DOHH2 (cell line): ENCODE measurements around the gene ERC2.

Experiments
- H3F3A ChIP-seq: fragments of 200-600 bp; sonication (generic), shearing (Covaris generic); 2 replicates; pipeline ENCODE4 v1.6.0; 2016; ENCODE audit warnings: antibody characterized with exemption, mild to moderate bottlenecking; ENCODE audit not compliant: control insufficient read depth, insufficient read depth
- H3K27ac ChIP-seq: fragments of 200-600 bp; sonication (generic); 2 replicates; pipeline ENCODE4 v1.5.1; 2014; ENCODE audit warnings: low read depth, mild to moderate bottlenecking, low read length, moderate library complexity
- H3K27me3 ChIP-seq: fragments of 200-600 bp; sonication (generic); 2 replicates; pipeline ENCODE4 v1.6.1; 2014; ENCODE audit warnings: mild to moderate bottlenecking, low read length, mixed read lengths; ENCODE audit not compliant: control insufficient read depth
- H3K36me3 ChIP-seq: fragments of 200-600 bp; sonication (generic); 2 replicates; pipeline ENCODE4 v1.6.1; 2014; ENCODE audit warnings: mild to moderate bottlenecking, low read length, moderate library complexity, mixed read lengths; ENCODE audit not compliant: control insufficient read depth
- H3K4me1 ChIP-seq: fragments of 200-600 bp; sonication (generic); 2 replicates; pipeline ENCODE4 v1.6.1; 2014; ENCODE audit warnings: mild to moderate bottlenecking, low read length, mixed read lengths; ENCODE audit not compliant: control insufficient read depth
- H3K4me2 ChIP-seq: fragments of 200-600 bp; sonication (generic); 2 replicates; pipeline ENCODE4 v1.6.0; 2014; ENCODE audit warnings: mild to moderate bottlenecking, low read length, moderate library complexity
- H3K4me3 ChIP-seq: fragments of 200-600 bp; sonication (generic); 2 replicates; pipeline ENCODE4 v1.5.1; 2014; ENCODE audit warnings: mild to moderate bottlenecking, low read length, mixed read lengths
- H3K79me2 ChIP-seq: fragments of 200-600 bp; sonication (generic); 2 replicates; pipeline ENCODE4 v1.6.1; 2014; ENCODE audit warnings: mild to moderate bottlenecking, low read length, mixed read lengths; ENCODE audit not compliant: control insufficient read depth
- H3K9me2 ChIP-seq: fragments of 200-600 bp; sonication (generic); replicated peaks from 2 replicates; pipeline ENCODE4 v1.6.1; 2014; ENCODE audit warnings: mild to moderate bottlenecking, low read length, mixed read lengths; ENCODE audit not compliant: control insufficient read depth
- H3K9me3 ChIP-seq: fragments of 200-600 bp; sonication (generic); 2 replicates; pipeline ENCODE4 v1.6.1; 2014; ENCODE audit warnings: antibody characterized with exemption, low read length, mixed read lengths; ENCODE audit not compliant: control insufficient read depth, insufficient read depth
- H4K20me1 ChIP-seq: fragments of 200-600 bp; sonication (generic); 2 replicates; pipeline ENCODE4 v1.6.0; 2014; ENCODE audit warnings: low read depth, mild to moderate bottlenecking, antibody characterized with exemption, low read length, moderate library complexity; ENCODE audit not compliant: control insufficient read depth, insufficient read depth
- EZH2phosphoT487 ChIP-seq: fragments of 200-600 bp; sonication (generic); IDR thresholded peaks from 2 replicates; pipeline ENCODE4 v1.6.1; 2017; ENCODE audit warnings: borderline replicate concordance, mild to moderate bottlenecking, antibody characterized with exemption, low read length, moderate library complexity, mixed read lengths
- TF ChIP-seq, protein P1 (sequence below): fragments of 200-600 bp; sonication (generic); IDR thresholded peaks from one replicate; pipeline ENCODE4 v1.5.1; 2014; ENCODE audit warnings: antibody characterized with exemption, mild to moderate bottlenecking, low read depth, low read length; ENCODE audit not compliant: poor library complexity, severe bottlenecking

ERC2 gene

DNA sequence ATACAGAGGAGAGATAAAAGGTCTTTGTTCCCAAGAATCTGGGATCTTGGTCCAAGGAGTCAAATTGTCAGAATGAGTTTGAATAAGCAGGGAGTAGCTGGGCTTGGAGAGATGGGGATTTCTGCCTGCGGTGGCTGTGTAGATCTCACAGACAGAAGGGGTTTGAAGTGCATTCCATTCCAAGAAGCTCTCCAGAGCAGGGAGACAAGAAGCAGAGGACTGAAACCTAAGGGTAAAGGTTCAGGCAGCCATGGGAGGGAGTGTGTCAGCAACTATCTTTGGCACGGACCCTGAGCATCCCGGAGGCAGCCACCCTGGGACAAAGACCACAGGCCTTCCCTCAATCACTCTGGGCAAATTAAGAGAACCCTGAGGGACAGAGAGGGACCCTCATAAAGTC lies 558.9 kb downstream of the ERC2 start:
- H3K9me2 ChIP-seq = no peaks in the 10 kb centered on the region
- no peaks in the 10 kb centered on the region for H3K9me3 ChIP-seq
- no peaks in the 10 kb centered on the region for H3K36me3 ChIP-seq
- no peak overlapping the region for H3K27ac ChIP-seq
- H3K79me2 ChIP-seq = no peaks in the 10 kb centered on the region
- H3K4me3 ChIP-seq = no peak overlapping the region
- H3K4me1 ChIP-seq = no peaks in the 10 kb centered on the region
- no peaks in the 10 kb centered on the region for H3K27me3 ChIP-seq
- H3K4me2 ChIP-seq = no peak overlapping the region
- H3F3A ChIP-seq = no peaks in the 10 kb centered on the region
- TF ChIP-seq, protein P1, sequence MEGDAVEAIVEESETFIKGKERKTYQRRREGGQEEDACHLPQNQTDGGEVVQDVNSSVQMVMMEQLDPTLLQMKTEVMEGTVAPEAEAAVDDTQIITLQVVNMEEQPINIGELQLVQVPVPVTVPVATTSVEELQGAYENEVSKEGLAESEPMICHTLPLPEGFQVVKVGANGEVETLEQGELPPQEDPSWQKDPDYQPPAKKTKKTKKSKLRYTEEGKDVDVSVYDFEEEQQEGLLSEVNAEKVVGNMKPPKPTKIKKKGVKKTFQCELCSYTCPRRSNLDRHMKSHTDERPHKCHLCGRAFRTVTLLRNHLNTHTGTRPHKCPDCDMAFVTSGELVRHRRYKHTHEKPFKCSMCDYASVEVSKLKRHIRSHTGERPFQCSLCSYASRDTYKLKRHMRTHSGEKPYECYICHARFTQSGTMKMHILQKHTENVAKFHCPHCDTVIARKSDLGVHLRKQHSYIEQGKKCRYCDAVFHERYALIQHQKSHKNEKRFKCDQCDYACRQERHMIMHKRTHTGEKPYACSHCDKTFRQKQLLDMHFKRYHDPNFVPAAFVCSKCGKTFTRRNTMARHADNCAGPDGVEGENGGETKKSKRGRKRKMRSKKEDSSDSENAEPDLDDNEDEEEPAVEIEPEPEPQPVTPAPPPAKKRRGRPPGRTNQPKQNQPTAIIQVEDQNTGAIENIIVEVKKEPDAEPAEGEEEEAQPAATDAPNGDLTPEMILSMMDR = no peak
- TF ChIP-seq EZH2phosphoT487 = no peak
- no peaks in the 10 kb centered on the region for H4K20me1 ChIP-seq

DNA sequence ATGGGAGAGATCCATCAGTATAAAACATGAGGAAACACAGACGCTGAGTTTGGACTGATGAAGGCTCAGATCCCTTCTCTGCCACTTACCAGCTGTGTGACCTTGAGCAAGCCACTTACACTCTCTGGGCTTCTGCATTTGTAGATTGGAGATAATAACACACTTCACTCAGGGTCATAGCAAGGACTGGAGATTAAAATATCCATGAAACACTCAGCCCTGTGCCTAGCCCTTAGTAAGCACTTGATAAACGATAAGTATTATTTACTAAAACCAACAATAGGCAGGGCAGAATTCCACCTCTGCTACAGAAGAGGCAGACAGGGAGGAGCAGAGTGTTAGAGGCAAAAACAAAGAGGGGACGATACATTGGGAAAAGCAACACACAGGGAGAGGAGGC lies 560.7 kb downstream of the ERC2 start:
- TF ChIP-seq, protein P1 = no peak
- TF ChIP-seq EZH2phosphoT487 = no peak
- no peak overlapping the region for H3K4me2 ChIP-seq
- H4K20me1 ChIP-seq = no peaks in the 10 kb centered on the region
- H3K9me3 ChIP-seq = no peaks in the 10 kb centered on the region
- H3K9me2 ChIP-seq = no peaks in the 10 kb centered on the region
- H3K27me3 ChIP-seq = no peaks in the 10 kb centered on the region
- no peaks in the 10 kb centered on the region for H3K79me2 ChIP-seq
- no peaks in the 10 kb centered on the region for H3K4me1 ChIP-seq
- no peaks in the 10 kb centered on the region for H3F3A ChIP-seq
- H3K27ac ChIP-seq = no peak overlapping the region
- H3K36me3 ChIP-seq = no peaks in the 10 kb centered on the region
- H3K4me3 ChIP-seq = no peak overlapping the region

DNA sequence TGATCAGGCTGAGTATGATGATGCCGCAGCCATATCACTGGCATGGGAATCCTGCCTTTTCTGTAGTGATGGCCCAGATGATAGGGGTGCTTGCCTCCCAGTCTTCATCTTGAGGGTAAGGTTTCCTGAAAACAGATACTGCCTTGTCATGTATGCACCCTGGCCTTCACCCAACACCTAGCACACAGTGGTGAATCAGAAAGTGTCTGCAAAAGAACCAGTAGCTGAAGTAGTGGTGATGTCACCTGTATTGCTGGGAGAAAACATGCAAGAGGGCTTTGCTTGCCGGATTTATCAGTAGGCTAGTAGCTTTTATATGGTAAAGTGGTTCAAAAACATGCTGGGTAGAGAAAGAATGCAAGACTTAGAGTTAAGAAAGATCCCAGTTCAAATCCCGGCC lies 561.4 kb downstream of the ERC2 start:
- Histone ChIP-seq H3K27ac (no peak overlapping the region), H3K27me3 (no peaks in the 10 kb centered on the region), H4K20me1 (no peaks in the 10 kb centered on the region), H3K9me2 (no peaks in the 10 kb centered on the region), H3K4me2 (no peak overlapping the region), H3F3A (no peaks in the 10 kb centered on the region), H3K4me1 (no peaks in the 10 kb centered on the region), H3K36me3 (no peaks in the 10 kb centered on the region), H3K9me3 (no peaks in the 10 kb centered on the region), H3K79me2 (no peaks in the 10 kb centered on the region), H3K4me3 (no peak overlapping the region)
- TF ChIP-seq, protein P1 = no peak
- no peak for TF ChIP-seq EZH2phosphoT487

DNA sequence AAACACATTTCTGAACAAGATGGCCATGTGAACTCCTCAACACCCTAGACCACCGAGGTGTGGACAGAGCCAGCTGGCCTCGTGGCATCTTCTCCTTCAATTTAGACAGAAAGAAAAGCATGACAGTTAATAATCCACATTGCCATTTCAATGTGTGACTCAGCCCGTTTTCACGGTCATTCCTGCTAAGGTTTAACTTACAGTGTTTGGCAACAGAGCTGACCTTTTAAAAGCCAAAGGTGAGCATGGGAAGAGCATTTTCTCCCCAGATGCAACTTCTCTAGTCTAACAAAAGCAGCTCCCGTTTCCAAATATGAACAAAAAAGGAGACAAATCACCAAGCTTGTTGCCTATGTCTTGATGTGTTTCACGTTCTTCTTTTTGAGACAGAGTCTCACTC lies 563.6 kb downstream of the ERC2 start:
- no peaks in the 10 kb centered on the region for H3K36me3 ChIP-seq
- no peaks in the 10 kb centered on the region for H3K9me3 ChIP-seq
- no peaks in the 10 kb centered on the region for H3K79me2 ChIP-seq
- H4K20me1 ChIP-seq = no peaks in the 10 kb centered on the region
- H3K4me2 ChIP-seq = no peak overlapping the region
- no peaks in the 10 kb centered on the region for H3F3A ChIP-seq
- no peak overlapping the region for H3K4me3 ChIP-seq
- H3K27me3 ChIP-seq = no peaks in the 10 kb centered on the region
- no peak for TF ChIP-seq EZH2phosphoT487
- TF ChIP-seq, protein P1 = no peak
- no peak overlapping the region for H3K27ac ChIP-seq
- no peaks in the 10 kb centered on the region for H3K4me1 ChIP-seq
- H3K9me2 ChIP-seq = no peaks in the 10 kb centered on the region
